ENCODE results near the gene ODF4. TPM values are rescaled to one million over a fixed set of nuclear protein-coding genes. Genes with fewer than 3 reads are reported as not detected.
"Not testable (repeated sequence)": the region's sequence is repeated elsewhere in the genome, so short reads cannot be mapped to it uniquely, and the experiment has no call there.

The ODF4 gene
- polyA plus RNA-seq, 4 donors, result not detected

DNA sequence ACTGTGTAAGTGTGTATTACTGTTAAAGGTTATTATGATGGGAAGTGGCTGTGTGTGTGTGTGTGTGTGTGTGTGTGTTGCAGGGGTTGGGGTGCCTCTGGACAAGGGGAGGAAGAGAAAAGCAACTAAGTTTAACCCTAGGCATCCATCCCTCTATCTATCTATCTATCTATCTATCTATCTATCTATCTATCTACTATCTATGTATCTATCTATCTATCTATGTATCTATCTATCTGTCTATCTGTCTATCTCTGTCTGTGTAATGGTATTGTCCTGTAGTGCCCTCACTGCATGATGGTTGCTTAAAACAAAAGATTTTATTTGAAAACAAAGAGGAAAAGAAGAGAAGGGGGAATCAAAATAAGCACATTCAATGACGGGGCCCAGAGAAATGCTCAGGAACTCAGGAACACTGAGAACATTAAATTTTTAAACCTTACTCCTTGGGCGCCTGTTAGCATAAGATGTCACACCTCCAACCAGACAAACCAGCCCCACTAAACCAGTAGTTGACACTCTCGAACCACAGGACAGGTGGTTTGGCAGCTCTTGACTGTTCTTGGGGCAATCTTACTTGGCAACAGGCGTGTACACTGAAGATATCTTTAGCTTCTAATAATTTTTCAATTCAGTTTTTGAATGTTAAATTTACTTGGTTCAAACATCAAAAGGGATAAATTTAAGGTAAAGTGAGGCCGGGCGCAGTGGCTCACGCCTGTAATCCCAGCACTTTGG lies 48.4 kb downstream of the ODF4 start:
- H3K27ac ChIP-seq (ENCODE audit: low read depth in 1 of 3, low read length in 2 of 3), result no peak overlapping the region
- peaks cover 0 to 10% (median 0%) of the 10 kb centered on the region in 3 donors for H3K27me3 ChIP-seq (ENCODE audit: control insufficient read depth in 3 of 3, insufficient read depth in 3 of 3, low read length in 3 of 3)
- H3K4me3 ChIP-seq (ENCODE audit: low read depth in 1 of 3, low read length in 3 of 3), result no peak overlapping the region
- DNase-seq (no peak), FAIRE-seq (no peak)
- H3K36me3 ChIP-seq (ENCODE audit: control insufficient read depth in 3 of 3, insufficient read depth in 2 of 3, low read depth in 1 of 3, low read length in 3 of 3), result no peaks in the 10 kb centered on the region
- 81 to 87% (median 81%) methylated on average over 7 of the region's 7 CpGs for WGBS, 3 donors
- peaks cover 0 to 3% (median 0%) of the 10 kb centered on the region in 3 donors for H3K4me1 ChIP-seq (ENCODE audit: control insufficient read depth in 3 of 3, insufficient read depth in 2 of 3, low read depth in 1 of 3, low read length in 2 of 3)
- H3K9me3 ChIP-seq (ENCODE audit: control insufficient read depth in 2 of 2, insufficient read depth in 1 of 2, low read depth in 1 of 2, low read length in 1 of 2), result no peaks in the 10 kb centered on the region

DNA sequence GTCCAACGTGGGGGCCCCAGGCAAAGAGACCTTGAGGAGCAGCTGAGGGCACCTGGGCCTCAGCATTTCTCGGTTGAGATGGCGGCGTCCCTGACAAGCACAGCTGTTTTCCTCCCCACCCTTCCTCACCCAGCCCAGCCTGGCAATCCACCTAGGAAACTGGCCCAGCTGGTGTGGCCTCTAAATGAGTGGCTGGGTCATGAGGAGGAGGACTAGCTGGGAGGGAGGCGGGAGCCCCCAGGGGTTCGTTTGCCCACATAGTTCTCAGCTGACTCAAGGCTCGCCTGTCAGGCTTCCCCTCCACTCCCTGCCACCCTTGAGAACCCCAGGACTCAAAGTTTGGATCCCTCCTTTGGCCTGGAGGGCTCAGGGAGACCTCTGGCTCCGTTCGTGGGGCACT lies 52.1 kb downstream of the ODF4 start:
- Histone ChIP-seq H3K9me3 (ENCODE audit: control insufficient read depth in 2 of 2, insufficient read depth in 1 of 2, low read depth in 1 of 2, low read length in 1 of 2) (no peaks in the 10 kb centered on the region), H3K27me3 (ENCODE audit: control insufficient read depth in 3 of 3, insufficient read depth in 3 of 3, low read length in 3 of 3) (peaks cover 0 to 30% (median 5%) of the 10 kb centered on the region in 3 donors), H3K4me1 (ENCODE audit: control insufficient read depth in 3 of 3, insufficient read depth in 2 of 3, low read depth in 1 of 3, low read length in 2 of 3) (no peaks in the 10 kb centered on the region), H3K27ac (ENCODE audit: low read depth in 1 of 3, low read length in 2 of 3) (no peak overlapping the region), H3K36me3 (ENCODE audit: control insufficient read depth in 3 of 3, insufficient read depth in 2 of 3, low read depth in 1 of 3, low read length in 3 of 3) (no peaks in the 10 kb centered on the region), H3K4me3 (ENCODE audit: low read depth in 1 of 3, low read length in 3 of 3) (no peak overlapping the region)
- WGBS, 3 donors, result 15 to 34% (median 33%) methylated on average over 8 to 9 of the region's 9 CpGs
- FAIRE-seq (no peak), DNase-seq (no peak)

DNA sequence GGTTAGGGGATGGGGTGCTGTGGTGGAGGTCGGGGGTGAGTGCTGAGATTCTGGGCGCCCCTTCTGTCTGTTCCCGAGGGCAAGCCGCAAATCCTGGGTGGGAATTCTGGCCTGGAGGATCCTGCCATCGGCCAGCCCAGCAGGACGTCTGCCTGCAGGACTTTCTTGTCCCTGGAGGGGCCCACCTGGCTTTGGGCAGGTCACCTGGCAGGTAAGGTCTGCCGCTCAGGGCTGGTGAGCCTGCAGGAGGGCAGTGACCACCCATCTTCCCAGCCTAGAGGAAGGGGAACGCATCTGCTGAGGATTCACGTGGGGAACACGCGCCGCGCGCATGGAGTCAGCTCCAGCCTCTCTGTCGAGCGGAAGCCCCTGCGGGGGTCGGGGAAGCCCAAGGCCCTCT lies 52.6 kb downstream of the ODF4 start:
- peaks cover 0 to 35% (median 5%) of the 10 kb centered on the region in 3 donors for H3K27me3 ChIP-seq (ENCODE audit: control insufficient read depth in 3 of 3, insufficient read depth in 3 of 3, low read length in 3 of 3)
- no peak overlapping the region for H3K27ac ChIP-seq (ENCODE audit: low read depth in 1 of 3, low read length in 2 of 3)
- H3K4me3 ChIP-seq (ENCODE audit: low read depth in 1 of 3, low read length in 3 of 3), result no peak overlapping the region
- DNase-seq, result no peak
- FAIRE-seq, result no peak
- H3K36me3 ChIP-seq (ENCODE audit: control insufficient read depth in 3 of 3, insufficient read depth in 2 of 3, low read depth in 1 of 3, low read length in 3 of 3), result no peaks in the 10 kb centered on the region
- 57 to 77% (median 71%) methylated on average over 14 to 18 of the region's 18 CpGs for WGBS, 3 donors
- H3K4me1 ChIP-seq (ENCODE audit: control insufficient read depth in 3 of 3, insufficient read depth in 2 of 3, low read depth in 1 of 3, low read length in 2 of 3), result no peaks in the 10 kb centered on the region
- H3K9me3 ChIP-seq (ENCODE audit: control insufficient read depth in 2 of 2, insufficient read depth in 1 of 2, low read depth in 1 of 2, low read length in 1 of 2), result no peaks in the 10 kb centered on the region

DNA sequence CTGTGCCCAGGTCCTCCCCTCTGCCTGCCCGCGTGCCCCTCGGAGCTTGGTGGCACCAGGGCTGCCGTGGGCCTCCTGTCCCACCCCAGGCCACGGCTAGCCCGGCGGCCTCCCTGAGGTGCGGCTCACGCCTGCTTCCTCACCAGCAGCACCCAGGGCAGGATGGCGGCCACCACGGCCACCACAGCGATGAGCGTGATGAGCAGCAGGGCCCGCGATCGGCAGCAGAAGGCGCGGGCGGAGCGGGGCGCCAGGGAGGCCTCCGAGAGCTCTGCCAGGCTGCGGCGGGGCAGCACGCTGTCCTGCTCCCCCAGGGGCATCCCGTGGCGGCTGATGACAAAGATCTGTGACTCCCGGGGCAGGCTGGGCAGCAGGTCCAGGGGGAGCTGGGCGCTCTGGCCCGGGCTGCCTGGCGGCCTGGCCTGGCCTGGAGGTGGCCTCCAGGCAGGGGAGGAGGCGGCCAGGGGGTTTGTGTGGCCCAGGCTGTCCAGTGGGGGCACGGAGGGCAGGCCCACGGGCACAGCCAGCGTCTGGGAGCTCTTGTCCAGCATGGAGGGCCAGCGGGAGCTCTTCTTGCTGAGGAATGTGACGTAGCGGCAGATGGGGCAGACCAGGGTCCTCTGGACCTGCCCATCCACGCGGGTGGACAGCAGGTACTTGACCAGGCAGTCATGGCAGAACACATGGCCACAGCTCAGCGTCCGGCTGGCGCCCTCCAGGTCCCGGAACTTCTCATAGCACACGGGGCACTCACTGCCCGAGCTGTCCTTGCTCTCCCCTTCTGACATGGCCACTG lies 53.2 kb downstream of the ODF4 start:
- FAIRE-seq (no peak), DNase-seq (no peak)
- 86 to 87% (median 87%) methylated on average over 35 to 46 of the region's 46 CpGs for WGBS, 3 donors
- Histone ChIP-seq H3K9me3 (ENCODE audit: control insufficient read depth in 2 of 2, insufficient read depth in 1 of 2, low read depth in 1 of 2, low read length in 1 of 2) (no peaks in the 10 kb centered on the region), H3K4me3 (ENCODE audit: low read depth in 1 of 3, low read length in 3 of 3) (no peak overlapping the region), H3K36me3 (ENCODE audit: control insufficient read depth in 3 of 3, insufficient read depth in 2 of 3, low read depth in 1 of 3, low read length in 3 of 3) (no peaks in the 10 kb centered on the region), H3K27ac (ENCODE audit: low read depth in 1 of 3, low read length in 2 of 3) (no peak overlapping the region), H3K27me3 (ENCODE audit: control insufficient read depth in 3 of 3, insufficient read depth in 3 of 3, low read length in 3 of 3) (peaks cover 0 to 35% (median 5%) of the 10 kb centered on the region in 3 donors), H3K4me1 (ENCODE audit: control insufficient read depth in 3 of 3, insufficient read depth in 2 of 3, low read depth in 1 of 3, low read length in 2 of 3) (no peaks in the 10 kb centered on the region)

DNA sequence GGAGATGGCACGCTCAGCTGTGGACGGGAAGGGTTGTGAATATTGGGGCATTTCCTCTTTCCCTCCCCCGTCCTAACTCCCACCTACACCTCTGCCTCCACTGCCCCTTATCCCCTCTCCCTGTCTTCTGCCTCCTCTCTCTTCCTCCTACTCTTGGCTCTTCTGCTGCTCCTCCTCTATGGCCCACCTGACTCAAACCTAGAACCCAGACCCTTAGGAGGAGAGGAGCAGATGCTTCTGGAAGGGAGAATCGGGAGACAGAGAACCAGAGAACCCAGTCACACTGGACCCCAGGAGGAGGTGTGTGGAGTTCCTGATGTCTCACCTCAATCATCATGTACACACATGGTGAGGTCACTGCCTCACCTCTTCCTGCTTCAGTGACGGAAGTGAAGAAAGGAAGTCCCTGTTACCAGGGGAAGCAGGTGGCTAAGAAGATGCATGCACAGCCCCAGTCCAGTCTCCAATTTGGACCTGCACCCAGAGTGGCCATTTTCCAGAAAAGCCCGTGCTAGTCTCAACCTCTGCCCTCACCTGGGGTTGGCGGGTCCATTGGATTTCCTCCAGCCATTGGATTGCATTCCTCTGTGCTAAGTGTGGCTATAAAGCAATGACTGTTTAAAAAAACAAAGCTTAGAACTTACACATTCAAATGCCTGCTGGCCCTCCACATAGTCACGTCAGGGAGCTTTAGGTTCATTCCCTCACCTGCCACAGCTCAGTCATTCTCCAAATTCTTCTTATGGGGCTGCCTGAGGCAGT lies 54.0 kb downstream of the ODF4 start:
- FAIRE-seq (no peak), DNase-seq (peak; percentile 20 to 57)
- peaks cover 0 to 39% (median 5%) of the 10 kb centered on the region in 3 donors for H3K27me3 ChIP-seq (ENCODE audit: control insufficient read depth in 3 of 3, insufficient read depth in 3 of 3, low read length in 3 of 3)
- WGBS, 3 donors, result 40 to 55% (median 52%) methylated on average over 7 to 8 of the region's 8 CpGs
- H3K27ac ChIP-seq (ENCODE audit: low read depth in 1 of 3, low read length in 2 of 3), result peak overlapping the region in 1 of 3 donors; percentile 13
- no peak overlapping the region for H3K4me3 ChIP-seq (ENCODE audit: low read depth in 1 of 3, low read length in 3 of 3)
- no peaks in the 10 kb centered on the region for H3K9me3 ChIP-seq (ENCODE audit: control insufficient read depth in 2 of 2, insufficient read depth in 1 of 2, low read depth in 1 of 2, low read length in 1 of 2)
- no peaks in the 10 kb centered on the region for H3K36me3 ChIP-seq (ENCODE audit: control insufficient read depth in 3 of 3, insufficient read depth in 2 of 3, low read depth in 1 of 3, low read length in 3 of 3)
- no peaks in the 10 kb centered on the region for H3K4me1 ChIP-seq (ENCODE audit: control insufficient read depth in 3 of 3, insufficient read depth in 2 of 3, low read depth in 1 of 3, low read length in 2 of 3)

DNA sequence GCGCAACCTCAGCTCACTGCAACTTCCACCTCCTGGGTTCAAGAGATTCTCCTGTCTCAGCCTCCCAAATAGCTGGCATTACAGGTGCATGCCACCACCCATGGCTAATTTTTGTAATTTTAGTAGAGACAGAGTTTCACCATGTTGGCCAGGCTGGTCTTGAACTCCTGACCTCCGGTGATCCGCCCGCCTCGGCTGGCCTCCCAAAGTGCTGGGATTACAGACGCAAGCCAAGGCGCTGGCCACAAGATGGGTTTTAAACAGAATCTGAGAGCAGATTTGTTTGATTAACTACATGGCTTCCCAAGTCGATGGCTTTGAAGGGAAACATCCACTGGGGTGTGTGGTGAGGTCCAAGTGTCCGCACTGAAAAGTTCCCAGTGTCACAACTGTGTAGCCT lies 54.9 kb downstream of the ODF4 start:
- H3K36me3 ChIP-seq (ENCODE audit: control insufficient read depth in 3 of 3, insufficient read depth in 2 of 3, low read depth in 1 of 3, low read length in 3 of 3); H3K4me3 ChIP-seq (ENCODE audit: low read depth in 1 of 3, low read length in 3 of 3); FAIRE-seq; DNase-seq; H3K9me3 ChIP-seq (ENCODE audit: control insufficient read depth in 2 of 2, insufficient read depth in 1 of 2, low read depth in 1 of 2, low read length in 1 of 2); H3K4me1 ChIP-seq (ENCODE audit: control insufficient read depth in 3 of 3, insufficient read depth in 2 of 3, low read depth in 1 of 3, low read length in 2 of 3); H3K27ac ChIP-seq (ENCODE audit: low read depth in 1 of 3, low read length in 2 of 3): not testable (repeated sequence)
- WGBS, 3 donors, result 85 to 86% (median 85%) methylated on average over 9 of the region's 9 CpGs
- H3K27me3 ChIP-seq (ENCODE audit: control insufficient read depth in 3 of 3, insufficient read depth in 3 of 3, low read length in 3 of 3), result peaks cover 0 to 43% (median 5%) of the 10 kb centered on the region in 3 donors

Other genes with a start within 250 kb of the ODF4 start
- 1 to 10 TPM in 1 of 4 donors, under 1 TPM in 1, not detected in 2; 0.13 to 1.6 TPM for gene ALOXE3, start 221.3 kb upstream of the ODF4 start, polyA plus RNA-seq
- gene HES7, start 215.7 kb upstream of the ODF4 start, polyA plus RNA-seq, result under 1 TPM in 1 of 4 donors, not detected in 3; 0.06 TPM
- gene PER1, start 187.4 kb upstream of the ODF4 start, polyA plus RNA-seq, result 10 to 100 TPM; 17.3 to 79.4 (median 54.0) TPM
- gene VAMP2, start 176.9 kb upstream of the ODF4 start, polyA plus RNA-seq, result 10 to 100 TPM; 27.5 to 75.9 (median 46.7) TPM
- 10 to 100 TPM in 2 of 4 donors, 1 to 10 TPM in 1, under 1 TPM in 1; 0.89 to 14.9 (median 7.4) TPM for gene TMEM107, start 163.5 kb upstream of the ODF4 start, polyA plus RNA-seq
- gene BORCS6, start 149.7 kb upstream of the ODF4 start, polyA plus RNA-seq, result 10 to 100 TPM in 2 of 4 donors, 1 to 10 TPM in 2; 7.9 to 13.8 (median 10.8) TPM
- gene AURKB, start 129.3 kb upstream of the ODF4 start, polyA plus RNA-seq, result 10 to 100 TPM in 2 of 4 donors, 1 to 10 TPM in 2; 4.9 to 48.4 (median 14.3) TPM
- 10 to 100 TPM; 10.1 to 25.8 (median 16.5) TPM for gene CTC1, start 91.8 kb upstream of the ODF4 start, polyA plus RNA-seq
- gene PFAS, start 90.6 kb upstream of the ODF4 start, polyA plus RNA-seq, result 10 to 100 TPM in 3 of 4 donors, 1 to 10 TPM in 1; 6.9 to 21.4 (median 13.6) TPM
- gene RANGRF, start 51.2 kb upstream of the ODF4 start, polyA plus RNA-seq, result 10 to 100 TPM; 15.0 to 40.4 (median 24.2) TPM
- 1 to 10 TPM; 1.8 to 4.9 (median 2.4) TPM for gene SLC25A35, start 44.4 kb upstream of the ODF4 start, polyA plus RNA-seq
- 10 to 100 TPM in 1 of 4 donors, 1 to 10 TPM in 2, under 1 TPM in 1; 0.22 to 13.6 (median 2.5) TPM for gene ARHGEF15, start 29.6 kb upstream of the ODF4 start, polyA plus RNA-seq
- 1,000 to 10,000 TPM; 2,296 to 5,457 (median 3,880) TPM for gene RPL26, start 43.4 kb downstream of the ODF4 start, polyA plus RNA-seq
- under 1 TPM in 1 of 4 donors, not detected in 3; 0.10 TPM for gene RNF222, start 58.0 kb downstream of the ODF4 start, polyA plus RNA-seq
- 10 to 100 TPM; 24.7 to 33.0 (median 29.9) TPM for gene NDEL1, start 96.0 kb downstream of the ODF4 start, polyA plus RNA-seq

Measured in small intestine (tissue), 7 donors.